ENCODE results near the gene PI4K2A.
A peak's percentile ranks its signal among the peaks of the same experiment; 100 is the strongest.

Gene PI4K2A

DNA sequence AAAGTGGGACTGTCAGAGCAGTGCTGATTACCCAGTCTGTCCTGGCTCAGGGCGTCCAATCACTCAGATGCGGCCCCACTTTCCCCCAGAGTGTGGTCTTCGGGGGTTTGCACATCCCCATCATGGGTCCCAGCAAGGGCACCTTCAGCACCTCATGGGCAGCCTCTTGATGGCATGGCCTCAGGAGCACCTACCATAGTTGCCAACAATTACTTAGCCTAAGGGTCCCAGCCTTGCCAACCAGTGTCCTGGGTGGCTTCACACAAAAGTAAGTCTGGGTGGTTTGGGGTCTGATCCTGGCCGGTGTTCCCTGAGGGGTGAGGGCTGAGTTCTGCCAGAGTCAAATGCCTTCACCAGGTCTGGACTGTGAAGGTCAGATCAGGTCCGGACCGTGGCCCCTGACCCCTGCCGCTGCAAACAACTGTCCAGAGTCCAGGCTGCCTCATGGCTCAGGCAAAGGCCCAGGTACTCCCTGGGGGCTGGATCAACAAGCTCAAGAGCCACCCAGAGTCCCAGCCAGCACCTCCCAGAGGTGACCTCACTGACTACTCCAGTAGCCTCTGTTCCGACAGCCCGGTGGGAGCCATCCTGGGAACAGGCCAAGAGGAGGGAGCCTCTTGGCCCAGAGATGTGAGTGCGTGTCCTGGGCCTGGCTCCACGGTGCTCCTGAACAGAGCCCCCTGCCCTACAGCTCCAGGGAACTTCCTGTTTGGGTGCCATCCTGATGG lies 66.8 kb downstream of the PI4K2A start:
- no peak overlapping the region for H3K4me3 ChIP-seq (ENCODE audit: low read depth, low read length)
- no peak for DNase-seq (ENCODE audit: low read depth)
- TF ChIP-seq, protein P1, sequence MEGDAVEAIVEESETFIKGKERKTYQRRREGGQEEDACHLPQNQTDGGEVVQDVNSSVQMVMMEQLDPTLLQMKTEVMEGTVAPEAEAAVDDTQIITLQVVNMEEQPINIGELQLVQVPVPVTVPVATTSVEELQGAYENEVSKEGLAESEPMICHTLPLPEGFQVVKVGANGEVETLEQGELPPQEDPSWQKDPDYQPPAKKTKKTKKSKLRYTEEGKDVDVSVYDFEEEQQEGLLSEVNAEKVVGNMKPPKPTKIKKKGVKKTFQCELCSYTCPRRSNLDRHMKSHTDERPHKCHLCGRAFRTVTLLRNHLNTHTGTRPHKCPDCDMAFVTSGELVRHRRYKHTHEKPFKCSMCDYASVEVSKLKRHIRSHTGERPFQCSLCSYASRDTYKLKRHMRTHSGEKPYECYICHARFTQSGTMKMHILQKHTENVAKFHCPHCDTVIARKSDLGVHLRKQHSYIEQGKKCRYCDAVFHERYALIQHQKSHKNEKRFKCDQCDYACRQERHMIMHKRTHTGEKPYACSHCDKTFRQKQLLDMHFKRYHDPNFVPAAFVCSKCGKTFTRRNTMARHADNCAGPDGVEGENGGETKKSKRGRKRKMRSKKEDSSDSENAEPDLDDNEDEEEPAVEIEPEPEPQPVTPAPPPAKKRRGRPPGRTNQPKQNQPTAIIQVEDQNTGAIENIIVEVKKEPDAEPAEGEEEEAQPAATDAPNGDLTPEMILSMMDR (IDR thresholded peaks at IDR 0.05; ENCODE audit: insufficient read depth, low read depth, low read length, missing control alignments), result no peak

DNA sequence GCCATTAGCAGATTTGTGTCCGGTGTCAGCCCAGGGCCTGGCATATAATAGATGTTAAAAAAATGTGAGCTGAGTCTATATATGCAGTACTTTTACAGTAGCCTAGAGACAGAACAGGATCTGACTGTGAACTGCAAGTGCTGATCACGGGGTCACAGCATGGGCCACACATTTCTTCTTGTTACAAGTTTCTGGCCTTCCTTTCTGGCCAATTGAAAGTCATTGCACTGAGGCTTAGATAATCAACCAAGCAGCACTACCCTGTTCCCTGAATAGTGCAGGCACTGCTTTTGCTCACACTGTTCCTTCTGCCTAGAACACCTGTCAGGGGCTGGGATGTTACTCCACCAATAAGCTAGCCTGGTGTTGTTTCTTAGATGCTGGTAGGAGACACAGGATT lies 67.7 kb downstream of the PI4K2A start:
- DNase-seq (ENCODE audit: low read depth), result no peak
- TF ChIP-seq, protein P1 (IDR thresholded peaks at IDR 0.05; ENCODE audit: insufficient read depth, low read depth, low read length, missing control alignments), result no peak
- no peak overlapping the region for H3K4me3 ChIP-seq (ENCODE audit: low read depth, low read length)

DNA sequence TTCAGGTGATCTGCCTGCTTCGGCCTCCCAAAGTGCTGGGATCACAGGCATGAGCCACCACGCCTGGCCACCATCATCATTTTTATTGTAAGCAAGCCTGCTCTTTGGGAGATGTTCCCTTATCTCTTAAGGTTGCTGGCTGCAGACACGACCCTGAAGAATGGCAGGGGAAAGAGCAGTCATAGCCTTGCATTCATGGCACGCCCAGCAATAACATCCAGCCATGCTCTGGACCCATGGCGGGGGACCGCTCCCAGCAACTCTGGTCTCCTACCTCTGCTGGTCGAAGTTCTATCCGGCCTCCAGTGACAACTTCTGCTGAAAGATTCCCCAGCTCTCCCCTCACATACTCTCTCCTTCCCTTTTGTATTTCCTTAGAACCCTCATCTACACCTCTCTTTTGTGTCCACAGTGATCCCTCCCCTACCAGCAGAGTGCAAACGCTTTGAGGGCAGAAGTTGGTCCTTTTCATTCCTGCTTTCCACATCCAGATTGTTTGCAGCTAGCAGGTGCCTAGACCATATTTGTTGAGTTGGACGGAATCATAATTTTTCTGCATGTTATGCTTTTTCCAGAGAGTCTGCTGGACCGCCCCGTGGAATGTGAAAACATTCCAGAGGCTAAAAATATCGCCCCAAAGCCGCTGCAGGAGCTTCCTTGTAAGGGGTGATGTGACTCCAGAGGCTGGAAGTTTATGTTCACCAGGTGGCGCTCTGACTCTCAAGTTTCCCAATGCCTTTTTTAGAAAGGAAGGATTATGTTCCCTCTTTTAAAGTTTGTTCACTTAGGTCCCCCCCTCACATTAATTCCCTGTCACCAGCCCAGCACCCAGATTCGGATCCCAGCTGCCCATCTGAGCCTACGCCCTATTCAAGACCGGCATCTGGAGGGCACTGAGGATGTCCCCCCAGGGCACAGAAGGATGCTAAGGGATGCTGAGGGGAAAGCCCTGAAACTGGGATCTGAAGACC lies 68.8 kb downstream of the PI4K2A start:
- no peak overlapping the region for H3K4me3 ChIP-seq (ENCODE audit: low read depth, low read length)
- DNase-seq (ENCODE audit: low read depth), result peak; percentile 50
- TF ChIP-seq, protein P1 (IDR thresholded peaks at IDR 0.05; ENCODE audit: insufficient read depth, low read depth, low read length, missing control alignments), result peak; percentile 60

DNA sequence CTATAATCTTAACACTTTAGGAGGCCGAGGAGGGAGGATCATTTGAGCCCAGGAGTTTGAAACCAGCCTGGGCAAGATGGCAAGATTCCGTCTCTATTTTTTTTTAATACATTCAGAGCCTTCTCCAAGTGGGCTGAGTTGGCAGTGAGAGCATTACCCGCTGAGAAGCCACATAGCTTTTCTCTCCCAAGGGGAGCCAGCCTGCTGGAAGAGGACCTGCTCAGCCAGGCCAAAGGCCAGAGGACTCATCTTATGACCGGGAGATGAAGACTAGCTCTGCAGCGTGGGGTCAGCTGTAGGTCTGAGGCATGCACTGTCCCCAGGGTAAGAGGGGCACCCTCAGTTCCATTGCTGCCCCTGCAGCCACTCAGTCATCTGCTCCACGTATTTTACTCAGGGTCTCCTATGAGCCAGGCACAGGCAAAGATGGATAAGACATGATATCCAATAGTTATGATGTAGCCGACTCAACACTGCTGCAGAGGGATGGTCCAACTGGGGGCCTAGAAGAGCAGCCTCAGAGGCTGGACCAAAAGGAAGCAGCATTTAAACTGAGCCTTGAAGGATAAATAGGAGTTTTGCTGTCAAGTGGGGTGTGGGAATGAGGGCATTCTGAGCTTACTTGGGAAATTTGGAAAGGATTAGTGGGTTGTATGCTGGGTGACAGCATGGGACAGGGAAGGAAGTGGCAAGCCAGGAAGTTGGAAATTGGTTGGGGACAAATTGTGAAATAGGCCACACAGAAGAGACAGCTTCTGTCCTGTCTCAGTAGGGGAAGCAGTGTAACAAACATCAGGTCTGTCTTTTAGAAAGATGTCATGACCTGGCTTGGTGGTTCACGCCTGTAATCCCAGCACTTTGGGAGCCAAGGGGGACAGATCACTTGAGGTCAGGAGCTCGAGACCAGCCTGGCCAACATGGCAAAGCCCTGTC lies 71.4 kb downstream of the PI4K2A start:
- DNase-seq (ENCODE audit: low read depth), result no peak
- TF ChIP-seq, protein P1 (IDR thresholded peaks at IDR 0.05; ENCODE audit: insufficient read depth, low read depth, low read length, missing control alignments), result no peak
- H3K4me3 ChIP-seq (ENCODE audit: low read depth, low read length), result no peak overlapping the region

DNA sequence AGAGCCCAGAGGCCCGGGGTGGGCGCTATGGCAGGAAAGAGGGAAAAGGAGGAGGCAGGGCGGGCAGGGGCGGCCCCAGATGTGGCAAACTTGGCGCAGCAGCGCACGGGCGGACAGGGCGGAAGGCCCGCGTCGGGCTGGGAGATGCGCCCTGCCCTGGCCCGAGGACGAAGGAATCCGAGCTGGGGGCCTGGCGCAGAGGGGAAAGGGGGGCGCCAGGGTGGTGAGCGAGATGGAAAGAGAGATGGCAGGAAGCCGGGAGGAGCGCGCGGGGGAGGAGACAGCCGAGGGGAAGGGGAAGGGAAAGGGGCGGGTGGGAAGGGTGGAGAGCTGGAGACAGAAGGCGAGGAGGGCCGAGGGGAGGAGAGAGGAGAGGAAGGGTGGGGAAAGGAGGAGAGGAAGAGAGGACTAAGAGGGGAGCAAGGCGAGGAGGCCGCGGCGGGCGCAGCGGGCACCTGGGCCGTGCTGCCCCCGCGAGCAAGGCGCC lies 72.9 kb downstream of the PI4K2A start, which contains the start of gene MARVELD1:
Gene MARVELD1 (plus strand): TSS at position 392 of the 487 bp plus-strand sequence. CDS start 147 bp downstream, outside the sequence.
- DNase-seq (ENCODE audit: low read depth), result peak; percentile 38
- H3K4me3 ChIP-seq (ENCODE audit: low read depth, low read length), result peak within 1 kb of the TSS; percentile 80
- TF ChIP-seq, protein P1 (IDR thresholded peaks at IDR 0.05; ENCODE audit: insufficient read depth, low read depth, low read length, missing control alignments), result no peak

DNA sequence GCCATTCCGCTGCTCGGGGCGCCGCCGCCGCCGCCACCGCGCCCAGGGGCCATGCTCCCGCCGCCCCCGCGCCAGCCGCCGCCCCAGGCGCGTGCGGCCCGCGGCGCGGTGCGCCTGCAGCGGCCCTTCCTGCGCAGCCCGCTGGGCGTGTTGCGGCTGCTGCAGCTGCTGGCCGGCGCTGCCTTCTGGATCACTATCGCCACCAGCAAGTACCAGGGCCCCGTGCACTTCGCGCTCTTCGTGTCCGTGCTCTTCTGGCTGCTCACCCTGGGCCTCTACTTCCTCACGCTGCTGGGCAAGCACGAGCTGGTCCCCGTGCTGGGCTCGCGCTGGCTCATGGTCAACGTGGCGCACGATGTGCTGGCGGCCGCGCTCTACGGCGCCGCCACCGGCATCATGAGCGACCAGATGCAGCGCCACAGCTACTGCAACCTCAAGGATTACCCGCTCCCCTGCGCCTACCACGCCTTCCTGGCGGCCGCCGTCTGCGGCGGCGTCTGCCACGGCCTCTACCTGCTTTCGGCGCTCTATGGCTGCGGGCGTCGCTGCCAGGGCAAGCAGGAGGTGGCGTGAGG lies 73.4 kb downstream of the PI4K2A start:
- TF ChIP-seq, protein P1 (IDR thresholded peaks at IDR 0.05; ENCODE audit: insufficient read depth, low read depth, low read length, missing control alignments), result peak; percentile 34

More for the DNA sequence above, 73.4 kb downstream of the PI4K2A start:
- DNase-seq (ENCODE audit: low read depth), result peak; percentile 85
- H3K4me3 ChIP-seq (ENCODE audit: low read depth, low read length), result peak overlapping the region; percentile 80

All from GM12865 (cell line).